NOMO-1 treated with DMSO at 0.1 percent for 48 hours (cell line): ENCODE results near the gene B3GALT4.
A peak's percentile ranks its signal among the peaks of the same experiment; 100 is the strongest.
"Not testable (repeated sequence)": the region's sequence is repeated elsewhere in the genome, so short reads cannot be mapped to it uniquely, and the experiment has no call there.

ENCODE experiments used
- DNase-seq: peaks from one replicate; lab custom pipeline; 2025; ENCODE audit not compliant: unreplicated experiment; lab: John Stamatoyannopoulos, UW

The B3GALT4 gene

GRCh38 chr6:33272275-33273128, 4.4 kb upstream of the B3GALT4 start:
- no peak for DNase-seq

- no peak for DNase-seq
These were observed 3.6 kb upstream of the B3GALT4 start for GRCh38 chr6:33273129-33273923.

GRCh38 chr6:33273924-33274902, 2.7 kb upstream of the B3GALT4 start:
- DNase-seq = peak; percentile 22

GRCh38 chr6:33275795-33276580, 935 bp upstream of the B3GALT4 start:
- DNase-seq = not testable (repeated sequence)

GRCh38 chr6:33276581-33276863, 401 bp upstream of the B3GALT4 start:
- DNase-seq = no peak

GRCh38 chr6:33277663-33278391, 904 bp downstream of the B3GALT4 start:
- DNase-seq = no peak

- no peak for DNase-seq
These were observed 1.4 kb downstream of the B3GALT4 start for GRCh38 chr6:33278392-33278741.

- no peak for DNase-seq
These were observed 1.9 kb downstream of the B3GALT4 start for GRCh38 chr6:33278810-33279209.

- no peak for DNase-seq
These were observed 2.4 kb downstream of the B3GALT4 start for GRCh38 chr6:33279257-33279695.

GRCh38 chr6:33279971-33280511, 3.1 kb downstream of the B3GALT4 start:
- no peak for DNase-seq

- DNase-seq = no peak
These were observed 3.6 kb downstream of the B3GALT4 start for GRCh38 chr6:33280539-33280938.

- not testable (repeated sequence) for DNase-seq
These were observed 8.3 kb downstream of the B3GALT4 start for GRCh38 chr6:33285214-33285613.

- DNase-seq = no peak
These were observed 10.3 kb downstream of the B3GALT4 start for GRCh38 chr6:33286946-33287914.

GRCh38 chr6:33288141-33288920, 11.4 kb downstream of the B3GALT4 start:
- no peak for DNase-seq

- DNase-seq = peak; percentile 96
These were observed 12.2 kb downstream of the B3GALT4 start, which contains the start of the genes PFDN6 and WDR46 for GRCh38 chr6:33288921-33289783. Gene PFDN6 (plus strand): TSS chr6:33289601. CDS start chr6:33289857, 256 bp downstream. Gene WDR46 (minus strand): TSS chr6:33289239. CDS start chr6:33289170, 69 bp downstream.

GRCh38 chr6:33289784-33290315, 12.9 kb downstream of the B3GALT4 start:
- peak; percentile 28 for DNase-seq
